ENCODE results near the gene GLCE.
"Not testable (repeated sequence)": the region's sequence is repeated elsewhere in the genome, so short reads cannot be mapped to it uniquely, and the experiment has no call there.

Gene GLCE

DNA sequence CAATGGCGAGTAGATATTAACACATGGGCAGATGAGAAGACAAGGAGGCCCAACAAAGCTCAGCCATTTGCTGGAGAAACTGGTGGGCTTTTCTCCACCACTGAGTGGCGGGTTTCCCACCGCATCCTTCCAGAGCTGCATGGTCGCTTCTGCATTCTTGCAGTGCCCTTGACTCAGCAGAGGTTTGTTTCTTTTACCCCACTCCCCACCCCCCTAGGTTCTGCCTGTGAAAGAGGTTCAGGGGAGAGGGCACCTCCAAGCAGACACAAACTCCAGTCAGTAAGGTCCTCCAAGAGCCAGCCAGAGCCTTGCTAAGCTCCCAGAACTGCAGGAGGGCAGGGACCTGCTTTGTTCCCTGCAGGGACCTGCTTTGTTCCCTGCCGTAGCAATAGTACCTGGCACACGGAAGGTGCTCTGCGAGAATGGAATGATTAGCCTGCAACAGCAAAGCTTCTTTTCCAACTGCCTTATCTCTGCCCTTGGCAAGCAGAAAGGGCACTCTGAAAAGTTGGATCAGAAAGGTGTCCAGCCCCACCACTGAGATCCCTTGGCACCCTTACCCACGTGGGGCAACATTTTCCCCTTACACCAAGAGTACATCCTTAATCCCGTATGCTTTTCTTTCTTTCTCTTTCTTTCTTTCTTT is 139.6 kb downstream of the GLCE start:
- in situ Hi-C loops (cut with MboI; ENCODE audit: low sequenced_read_pairs) = no loop called here

DNA sequence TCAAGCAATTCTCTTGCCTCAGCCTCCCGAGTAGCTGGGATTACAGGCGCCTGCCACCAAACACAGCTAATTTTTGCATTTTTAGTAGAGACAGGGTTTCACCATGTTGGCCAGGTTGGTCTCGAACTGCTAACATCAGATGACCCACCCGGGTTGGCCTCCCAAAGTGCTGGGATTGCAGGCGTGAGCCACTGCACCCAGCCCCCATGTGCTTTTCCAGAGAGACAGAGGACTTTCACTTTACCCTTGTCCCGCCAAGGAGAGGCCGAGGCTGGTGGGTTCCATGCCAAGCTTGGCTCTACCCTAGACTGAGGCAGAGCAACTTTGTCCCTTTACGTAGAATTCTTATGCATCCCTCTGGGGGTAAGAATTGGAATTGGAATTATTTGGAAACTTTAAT is 140.7 kb downstream of the GLCE start:
- DNase-seq (ENCODE audit: low spot score in 2 of 2); in situ Hi-C loops (cut with MboI; ENCODE audit: low sequenced_read_pairs); H3K9me3 ChIP-seq; H3K36me3 ChIP-seq (replicated peaks); H3K27me3 ChIP-seq (ENCODE audit: low read depth); H3K4me3 ChIP-seq: not testable (repeated sequence)
- H3K4me1 ChIP-seq = peaks cover 14% of the 10 kb centered on the region

More for the DNA sequence above, 139.6 kb downstream of the GLCE start:
- Histone ChIP-seq H3K27me3 (ENCODE audit: low read depth) (no peaks in the 10 kb centered on the region; the same call in 1 of the 2 replicates), H3K36me3 (replicated peaks) (no peaks in the 10 kb centered on the region), H3K4me3 (no peak overlapping the region; the same call in 1 of the 2 replicates), H3K4me1 (peaks cover 14% of the 10 kb centered on the region), H3K9me3 (no peaks in the 10 kb centered on the region)
- DNase-seq (ENCODE audit: low spot score in 2 of 2) = peak in 1 of 2 experiments; percentile 36

DNA sequence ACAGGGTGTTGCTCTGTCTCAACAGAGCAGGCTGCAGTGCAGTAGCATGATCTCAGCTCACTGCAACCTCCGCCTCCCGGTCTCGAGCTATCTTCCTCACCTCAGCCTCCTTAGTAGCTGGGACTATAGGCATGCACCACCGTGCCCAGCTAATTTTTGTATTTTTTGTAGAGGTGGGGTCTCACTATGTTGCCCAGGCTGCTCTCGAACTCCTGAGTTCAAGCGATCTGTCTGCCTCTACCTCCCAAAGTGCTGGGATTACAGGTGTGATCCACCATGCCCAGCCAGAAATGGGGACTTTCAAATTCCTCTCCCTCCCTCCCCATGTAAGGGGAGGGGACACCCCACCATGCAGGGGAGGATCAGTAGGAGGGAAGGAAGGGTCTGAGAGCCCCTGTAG is 141.7 kb downstream of the GLCE start:
- H3K4me1 ChIP-seq = peaks cover 14% of the 10 kb centered on the region
- DNase-seq (ENCODE audit: low spot score in 2 of 2); H3K36me3 ChIP-seq (replicated peaks); H3K9me3 ChIP-seq; H3K27me3 ChIP-seq (ENCODE audit: low read depth); in situ Hi-C loops (cut with MboI; ENCODE audit: low sequenced_read_pairs); H3K4me3 ChIP-seq: not testable (repeated sequence)

DNA sequence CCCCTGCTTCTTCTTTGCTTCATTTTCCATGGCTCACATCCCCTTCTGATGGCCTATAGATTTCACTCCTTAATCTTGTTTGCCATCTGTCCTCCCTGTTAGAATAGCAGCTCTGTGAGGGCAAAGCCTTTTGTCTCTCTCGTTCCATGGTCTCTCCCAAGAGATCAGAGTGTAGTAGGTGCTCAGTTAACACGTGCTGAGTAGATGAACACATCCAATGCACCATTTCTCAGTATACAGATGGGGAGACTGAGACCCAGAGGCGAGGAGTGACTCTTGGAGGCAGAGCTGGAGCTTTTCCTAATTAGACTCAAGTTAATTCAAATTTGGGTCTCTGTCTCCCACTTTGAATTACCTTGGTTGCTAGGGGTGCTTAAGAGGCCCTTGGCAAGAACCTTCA is 142.5 kb downstream of the GLCE start:
- H3K9me3 ChIP-seq = no peaks in the 10 kb centered on the region
- in situ Hi-C loops (cut with MboI; ENCODE audit: low sequenced_read_pairs) = no loop called here
- DNase-seq (ENCODE audit: low spot score in 2 of 2) = no peak
- H3K27me3 ChIP-seq (ENCODE audit: low read depth) = no peaks in the 10 kb centered on the region; the same call in 1 of the 2 replicates
- peaks cover 14% of the 10 kb centered on the region for H3K4me1 ChIP-seq
- H3K4me3 ChIP-seq = no peak overlapping the region
- H3K36me3 ChIP-seq (replicated peaks) = no peaks in the 10 kb centered on the region

DNA sequence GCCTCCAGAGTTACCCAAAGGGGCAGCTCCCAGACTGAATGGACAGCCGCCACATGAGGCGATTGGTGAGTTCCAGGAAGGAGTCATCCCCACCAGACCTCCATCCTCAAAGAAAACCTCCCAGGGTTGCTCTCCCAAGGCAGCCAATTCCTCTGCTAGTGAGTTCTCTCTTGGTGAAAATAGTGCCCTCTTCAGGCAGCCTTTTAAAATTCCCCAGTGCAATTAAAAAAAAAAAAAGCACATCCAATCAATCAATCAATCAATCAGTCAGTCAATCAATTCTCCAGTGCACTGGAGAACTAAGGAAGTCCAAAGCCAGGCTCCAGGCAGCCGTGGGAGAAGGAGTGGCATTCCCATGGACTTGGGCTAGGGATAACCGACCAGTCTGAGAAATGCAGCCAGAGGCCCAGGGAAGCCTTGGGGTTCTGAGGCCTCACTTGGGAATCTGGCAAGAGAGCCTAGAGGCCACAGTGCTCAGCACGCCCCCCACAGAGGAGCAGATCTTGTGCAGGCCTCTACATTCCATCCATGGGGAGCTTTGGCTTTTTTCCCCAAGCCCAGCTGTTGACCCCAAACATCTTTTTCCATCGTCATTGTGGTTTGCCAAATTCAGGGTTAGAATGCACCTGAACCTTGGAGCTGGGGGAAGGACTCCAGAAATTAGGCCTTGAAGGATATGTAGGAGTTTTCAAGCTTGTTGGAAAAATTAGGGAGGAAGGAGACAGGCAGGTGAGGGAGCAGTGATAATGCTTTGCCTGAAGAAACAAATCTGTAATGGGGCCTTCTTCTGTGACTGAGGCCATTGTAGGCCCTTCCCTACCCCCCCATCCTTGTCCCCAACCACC is 143.1 kb downstream of the GLCE start:
- no peaks in the 10 kb centered on the region for H3K36me3 ChIP-seq (replicated peaks)
- no peak overlapping the region for H3K4me3 ChIP-seq
- no peaks in the 10 kb centered on the region for H3K9me3 ChIP-seq
- in situ Hi-C loops (cut with MboI; ENCODE audit: low sequenced_read_pairs) = no loop called here
- no peaks in the 10 kb centered on the region; the same call in 1 of the 2 replicates for H3K27me3 ChIP-seq (ENCODE audit: low read depth)
- H3K4me1 ChIP-seq = peaks cover 9% of the 10 kb centered on the region
- DNase-seq (ENCODE audit: low spot score in 2 of 2) = no peak

DNA sequence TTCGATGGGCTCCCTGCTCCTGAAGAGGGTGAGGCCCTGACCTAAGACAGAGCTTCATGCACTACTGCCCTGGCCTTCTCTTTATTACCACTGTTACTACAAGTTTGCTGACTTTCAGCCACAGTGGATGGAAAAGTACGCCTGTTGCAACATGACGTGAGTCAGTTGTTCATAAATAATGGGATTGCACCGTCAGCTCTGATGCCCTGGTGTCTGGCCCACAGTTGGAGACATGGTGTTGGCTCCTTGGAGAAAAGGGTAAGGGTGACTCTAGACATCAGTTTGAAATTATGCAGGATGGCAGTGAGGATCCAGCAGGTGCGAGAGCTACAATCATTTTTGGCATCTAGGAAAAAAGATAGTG is 143.7 kb downstream of the GLCE start:
- DNase-seq (ENCODE audit: low spot score in 2 of 2) = no peak
- peaks cover 8% of the 10 kb centered on the region for H3K4me1 ChIP-seq
- no peaks in the 10 kb centered on the region; the same call in 1 of the 2 replicates for H3K27me3 ChIP-seq (ENCODE audit: low read depth)
- no peaks in the 10 kb centered on the region for H3K36me3 ChIP-seq (replicated peaks)
- H3K4me3 ChIP-seq = no peak overlapping the region
- no peaks in the 10 kb centered on the region for H3K9me3 ChIP-seq
- in situ Hi-C loops (cut with MboI; ENCODE audit: low sequenced_read_pairs) = no loop called here

DNA sequence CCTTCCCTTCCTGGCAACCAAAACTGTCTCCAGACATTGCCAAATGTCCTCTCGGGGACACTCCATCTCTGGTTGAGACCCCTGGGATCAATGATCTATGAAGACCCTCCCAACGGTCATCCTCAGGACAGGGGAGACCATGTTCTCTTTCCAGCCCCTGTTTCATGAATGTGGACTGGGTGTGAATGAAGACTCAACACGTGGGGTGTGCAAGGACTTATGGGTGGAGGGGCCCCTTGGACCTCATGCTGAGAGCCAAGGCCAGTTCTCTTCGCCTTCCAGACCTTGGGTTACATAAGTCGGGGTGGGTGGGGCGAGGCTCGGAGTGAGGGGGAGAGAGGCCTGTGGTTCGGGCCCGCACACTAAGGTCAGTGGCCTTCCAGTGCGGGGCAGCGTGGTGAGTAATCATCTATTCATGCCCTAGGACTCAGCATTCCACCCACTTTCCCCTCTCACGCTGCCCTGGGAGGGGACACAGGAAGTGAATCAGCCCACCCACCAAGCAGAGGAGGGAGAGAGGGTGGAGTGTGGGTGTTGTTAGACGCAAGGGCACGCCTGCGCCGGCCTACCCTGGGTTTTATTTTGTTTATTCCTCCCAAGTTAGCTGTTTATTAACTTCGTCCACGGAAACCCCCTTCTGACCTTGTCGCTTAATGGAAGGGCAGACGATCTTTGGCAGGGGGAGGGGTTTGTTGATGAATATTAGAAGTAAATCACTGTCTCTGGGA is 144.9 kb downstream of the GLCE start:
- H3K9me3 ChIP-seq = no peaks in the 10 kb centered on the region
- H3K4me1 ChIP-seq = no peaks in the 10 kb centered on the region
- DNase-seq (ENCODE audit: low spot score in 2 of 2) = no peak
- no peaks in the 10 kb centered on the region for H3K36me3 ChIP-seq (replicated peaks)
- H3K4me3 ChIP-seq = no peak overlapping the region
- in situ Hi-C loops (cut with MboI; ENCODE audit: low sequenced_read_pairs) = no loop called here
- H3K27me3 ChIP-seq (ENCODE audit: low read depth) = no peaks in the 10 kb centered on the region; the same call in 1 of the 2 replicates

DNA sequence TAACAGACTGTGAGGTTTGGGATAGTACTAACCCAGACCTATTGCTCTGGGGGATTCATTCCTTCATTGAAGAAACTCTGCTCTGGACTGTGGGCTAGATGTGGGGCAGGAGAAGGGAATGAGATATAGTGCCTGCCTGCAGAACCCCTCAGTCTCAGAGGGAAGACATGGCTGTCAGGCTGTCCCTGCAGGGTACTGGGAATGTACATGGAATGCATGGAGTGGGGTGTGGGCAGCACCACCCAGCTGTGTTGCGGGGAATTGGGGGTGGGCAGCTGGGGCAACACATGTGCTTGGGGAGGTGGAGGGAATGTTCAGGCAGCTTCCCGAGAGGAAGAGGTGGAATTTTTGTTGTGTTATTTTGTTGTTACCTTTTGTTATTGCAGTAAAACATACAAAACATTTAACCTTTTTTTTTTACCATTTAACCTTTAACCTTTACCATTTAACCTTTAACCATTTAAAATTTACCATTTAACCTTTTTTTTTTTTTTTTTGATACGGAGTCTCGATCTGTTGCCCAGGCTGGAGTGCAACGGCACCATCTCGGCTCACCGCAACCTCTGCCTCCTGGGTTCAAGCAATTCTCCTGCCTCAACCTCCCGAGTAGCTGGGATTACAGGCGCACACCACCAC is 145.6 kb downstream of the GLCE start:
- Histone ChIP-seq H3K4me1 (no peaks in the 10 kb centered on the region), H3K9me3 (no peaks in the 10 kb centered on the region), H3K4me3 (no peak overlapping the region), H3K36me3 (replicated peaks) (no peaks in the 10 kb centered on the region), H3K27me3 (ENCODE audit: low read depth) (no peaks in the 10 kb centered on the region; the same call in 1 of the 2 replicates)
- DNase-seq (ENCODE audit: low spot score in 2 of 2) = no peak
- in situ Hi-C loops (cut with MboI; ENCODE audit: low sequenced_read_pairs) = no loop called here

DNA sequence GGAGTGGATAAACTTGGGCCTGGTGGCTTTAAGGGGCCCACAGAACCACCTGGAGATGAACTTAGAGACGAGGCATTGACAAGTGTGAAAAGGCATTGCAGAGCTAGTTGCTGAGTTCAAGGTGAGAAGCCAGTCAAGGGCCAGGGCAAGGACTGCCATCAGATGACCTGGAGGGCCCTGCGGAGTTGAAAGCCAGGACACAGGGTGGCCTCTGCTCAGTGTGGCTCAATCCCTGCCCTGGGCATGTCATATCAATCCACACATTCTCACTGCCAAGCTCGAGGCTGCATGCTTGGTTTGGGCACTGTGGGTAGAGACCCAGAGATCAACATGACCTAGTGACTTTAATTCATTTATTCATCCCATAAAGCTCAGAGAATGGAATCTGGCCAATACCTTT is 147.5 kb downstream of the GLCE start:
- Histone ChIP-seq H3K27me3 (ENCODE audit: low read depth) (no peaks in the 10 kb centered on the region; the same call in 1 of the 2 replicates), H3K4me1 (no peaks in the 10 kb centered on the region), H3K9me3 (no peaks in the 10 kb centered on the region), H3K4me3 (no peak overlapping the region), H3K36me3 (replicated peaks) (no peaks in the 10 kb centered on the region)
- in situ Hi-C loops (cut with MboI; ENCODE audit: low sequenced_read_pairs) = no loop called here
- DNase-seq (ENCODE audit: low spot score in 2 of 2) = no peak

DNA sequence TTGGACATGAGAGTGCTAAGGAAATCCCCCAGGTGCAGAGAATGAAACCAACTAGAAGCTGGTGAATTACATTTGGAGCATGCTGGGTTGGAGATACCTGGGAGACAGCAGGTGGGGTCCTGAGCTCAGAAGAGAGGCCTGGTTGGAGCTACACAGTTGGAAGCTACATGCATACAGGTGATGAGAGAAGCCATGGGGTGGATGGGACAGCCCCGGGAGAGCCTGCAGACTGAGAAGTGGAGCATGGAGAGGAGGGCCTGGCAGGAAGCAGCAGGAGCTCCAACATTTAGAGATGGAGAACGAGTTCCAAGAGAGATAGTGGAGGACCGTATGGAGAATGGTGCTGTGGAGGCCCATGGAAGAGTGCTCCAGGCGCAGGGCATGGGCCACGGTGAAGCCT is 148.5 kb downstream of the GLCE start:
- Histone ChIP-seq H3K4me3 (no peak overlapping the region), H3K4me1 (no peaks in the 10 kb centered on the region), H3K9me3 (no peaks in the 10 kb centered on the region), H3K36me3 (replicated peaks) (no peaks in the 10 kb centered on the region), H3K27me3 (ENCODE audit: low read depth) (no peaks in the 10 kb centered on the region)
- no peak for DNase-seq (ENCODE audit: low spot score in 2 of 2)
- in situ Hi-C loops (cut with MboI; ENCODE audit: low sequenced_read_pairs) = no loop called here

DNA sequence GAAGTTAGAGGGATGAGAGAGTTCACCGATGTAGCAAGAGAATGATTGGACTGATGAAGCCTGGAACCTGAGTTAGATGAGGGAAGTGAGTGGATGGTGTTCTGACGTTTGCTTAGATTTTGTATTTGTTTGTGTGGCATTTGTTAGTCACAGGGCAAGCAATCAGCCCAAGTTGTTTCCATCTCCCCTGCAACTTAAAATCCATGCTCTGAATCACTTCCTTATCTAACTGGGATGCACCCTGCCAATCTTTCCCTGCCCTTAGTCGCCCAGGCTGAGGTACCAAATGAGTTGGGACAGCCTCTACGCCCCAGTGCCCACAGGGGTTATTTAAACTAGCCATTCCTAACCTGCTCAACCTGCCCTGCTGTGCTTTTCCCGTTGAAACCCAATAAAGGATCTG is 150.9 kb downstream of the GLCE start:
- H3K9me3 ChIP-seq = no peaks in the 10 kb centered on the region
- H3K4me3 ChIP-seq = no peak overlapping the region
- DNase-seq (ENCODE audit: low spot score in 2 of 2) = no peak
- in situ Hi-C loops (cut with MboI; ENCODE audit: low sequenced_read_pairs) = no loop called here
- no peaks in the 10 kb centered on the region for H3K36me3 ChIP-seq (replicated peaks)
- no peaks in the 10 kb centered on the region for H3K27me3 ChIP-seq (ENCODE audit: low read depth)
- H3K4me1 ChIP-seq = no peaks in the 10 kb centered on the region

DNA sequence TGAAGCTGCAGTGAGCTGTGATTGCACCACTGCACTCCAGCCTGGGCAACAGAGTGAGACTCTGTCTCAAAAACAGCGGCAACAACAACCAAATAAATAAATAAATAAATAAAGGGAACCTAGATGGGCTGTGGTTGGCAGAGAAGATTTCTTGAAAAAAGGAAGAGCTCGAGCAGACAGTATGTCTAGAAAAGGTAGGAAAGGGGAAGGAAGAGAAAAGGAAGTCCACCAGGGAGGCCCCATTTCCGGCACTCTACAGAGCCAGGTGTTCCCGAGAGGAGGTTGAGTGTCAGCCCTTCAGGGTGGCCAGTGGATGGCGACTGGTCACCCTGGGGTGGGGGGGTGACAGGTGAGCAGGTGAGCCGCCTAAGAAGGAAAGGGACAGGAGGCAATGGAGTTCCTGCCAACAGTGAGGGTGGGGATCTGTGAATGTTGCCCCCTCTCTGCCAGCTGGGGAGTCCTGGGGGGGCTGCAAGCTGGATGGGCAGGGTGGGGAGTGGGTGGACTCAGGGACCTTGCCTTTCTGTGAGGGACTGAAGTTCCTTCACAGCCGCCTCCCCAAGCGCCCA is 153.1 kb downstream of the GLCE start:
- in situ Hi-C loops (cut with MboI; ENCODE audit: low sequenced_read_pairs) = no loop called here
- Histone ChIP-seq H3K4me3 (no peak overlapping the region), H3K36me3 (replicated peaks) (no peaks in the 10 kb centered on the region), H3K27me3 (ENCODE audit: low read depth) (no peaks in the 10 kb centered on the region), H3K4me1 (no peaks in the 10 kb centered on the region), H3K9me3 (no peaks in the 10 kb centered on the region)
- no peak for DNase-seq (ENCODE audit: low spot score in 2 of 2)

DNA sequence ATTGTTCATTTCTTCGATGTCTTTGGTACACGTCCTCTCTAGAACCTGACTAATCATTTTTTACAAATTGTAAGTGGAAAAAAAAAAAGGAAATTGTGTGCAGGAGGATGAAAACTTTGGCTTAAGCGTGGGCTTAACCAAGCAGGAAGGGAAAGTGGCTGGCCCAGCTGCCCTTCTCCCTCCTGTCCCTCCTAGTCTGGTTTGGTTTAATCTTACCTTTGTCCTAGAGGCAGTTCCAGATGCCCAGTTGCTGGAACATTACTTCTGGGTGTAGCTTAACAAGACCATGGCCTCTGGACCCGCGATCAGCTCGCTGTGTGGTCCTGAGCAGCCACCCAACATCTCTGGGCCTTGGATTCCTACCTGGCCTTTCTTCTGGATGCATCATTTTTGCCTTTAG is 153.7 kb downstream of the GLCE start:
- DNase-seq (ENCODE audit: low spot score in 2 of 2) = no peak
- in situ Hi-C loops (cut with MboI; ENCODE audit: low sequenced_read_pairs) = no loop called here
- no peak overlapping the region for H3K4me3 ChIP-seq

More for the DNA sequence above, 153.7 kb downstream of the GLCE start:
- Histone ChIP-seq H3K9me3 (no peaks in the 10 kb centered on the region), H3K27me3 (ENCODE audit: low read depth) (no peaks in the 10 kb centered on the region), H3K36me3 (replicated peaks) (no peaks in the 10 kb centered on the region), H3K4me1 (no peaks in the 10 kb centered on the region)

Measured in HAP-1 (cell line).